Measurements from ENCODE around the gene RERE. TPM values are rescaled to one million over a fixed set of nuclear protein-coding genes. Genes with fewer than 3 reads are reported as not detected.

RERE gene
- total and polyA plus RNA-seq, 5 donors, result 72.4 to 175 (median 161) TPM

GRCh38 chr1:8586438-8586837, 231.0 kb downstream of the RERE start:
- WGBS, result 92% methylated on average over 1 of the region's 1 CpG
- Histone ChIP-seq H3K27me3 (ENCODE audit: control insufficient read depth, insufficient read depth) (no peaks in the 10 kb centered on the region), H3K9me3 (ENCODE audit: control insufficient read depth, low read length) (no peaks in the 10 kb centered on the region), H3K27ac (ENCODE audit: low read length) (no peak overlapping the region), H3K4me3 (ENCODE audit: low read length) (no peak overlapping the region), H3K4me1 (ENCODE audit: control insufficient read depth, insufficient read depth, low read length) (no peaks in the 10 kb centered on the region)
- intact Hi-C loops (cut with DNase I), result no loop called here
- no peak for ATAC-seq
- no peak for DNase-seq

- no peak overlapping the region for H3K27ac ChIP-seq (ENCODE audit: low read length)
- H3K4me1 ChIP-seq (ENCODE audit: control insufficient read depth, insufficient read depth, low read length), result no peaks in the 10 kb centered on the region
- no peak for ATAC-seq
- no peaks in the 10 kb centered on the region for H3K9me3 ChIP-seq (ENCODE audit: control insufficient read depth, low read length)
- intact Hi-C loops (cut with DNase I), result no loop called here
- no peaks in the 10 kb centered on the region for H3K27me3 ChIP-seq (ENCODE audit: control insufficient read depth, insufficient read depth)
- H3K4me3 ChIP-seq (ENCODE audit: low read length), result no peak overlapping the region
- no peak for DNase-seq
- WGBS, result 77% methylated on average over 3 of the region's 3 CpGs
These were observed 233.1 kb downstream of the RERE start for GRCh38 chr1:8584316-8584715.

GRCh38 chr1:8583031-8583430, 234.4 kb downstream of the RERE start:
- Histone ChIP-seq H3K9me3 (ENCODE audit: control insufficient read depth, low read length) (no peaks in the 10 kb centered on the region), H3K27me3 (ENCODE audit: control insufficient read depth, insufficient read depth) (no peaks in the 10 kb centered on the region), H3K27ac (ENCODE audit: low read length) (no peak overlapping the region), H3K4me1 (ENCODE audit: control insufficient read depth, insufficient read depth, low read length) (no peaks in the 10 kb centered on the region), H3K4me3 (ENCODE audit: low read length) (no peak overlapping the region)
- ATAC-seq (no peak), DNase-seq (no peak)
- WGBS, result 93% methylated on average over 3 of the region's 3 CpGs
- intact Hi-C loops (cut with DNase I), result no loop called here

- ATAC-seq, result peak; percentile 61 to 78
- WGBS, result 43% methylated on average over 4 of the region's 4 CpGs
- Histone ChIP-seq H3K4me3 (ENCODE audit: low read length) (no peak overlapping the region), H3K27me3 (ENCODE audit: control insufficient read depth, insufficient read depth) (no peaks in the 10 kb centered on the region), H3K4me1 (ENCODE audit: control insufficient read depth, insufficient read depth, low read length) (no peaks in the 10 kb centered on the region), H3K27ac (ENCODE audit: low read length) (no peak overlapping the region), H3K9me3 (ENCODE audit: control insufficient read depth, low read length) (no peaks in the 10 kb centered on the region)
- no peak for DNase-seq
- intact Hi-C loops (cut with DNase I), result no loop called here
These were observed 236.9 kb downstream of the RERE start for GRCh38 chr1:8580566-8580965.

GRCh38 chr1:8578936-8579335, 238.5 kb downstream of the RERE start:
- Histone ChIP-seq H3K27me3 (ENCODE audit: control insufficient read depth, insufficient read depth) (no peaks in the 10 kb centered on the region), H3K27ac (ENCODE audit: low read length) (no peak overlapping the region), H3K9me3 (ENCODE audit: control insufficient read depth, low read length) (no peaks in the 10 kb centered on the region), H3K4me3 (ENCODE audit: low read length) (no peak overlapping the region), H3K4me1 (ENCODE audit: control insufficient read depth, insufficient read depth, low read length) (no peaks in the 10 kb centered on the region)
- intact Hi-C loops (cut with DNase I), result no loop called here
- WGBS, result 81% methylated on average over 5 of the region's 5 CpGs
- DNase-seq (no peak), ATAC-seq (no peak)

- intact Hi-C loops (cut with DNase I), result no loop called here
These were observed 239.1 kb downstream of the RERE start for GRCh38 chr1:8578132-8578877.

GRCh38 chr1:8574985-8575384, 242.5 kb downstream of the RERE start:
- ATAC-seq (no peak), DNase-seq (no peak)
- Histone ChIP-seq H3K9me3 (ENCODE audit: control insufficient read depth, low read length) (no peaks in the 10 kb centered on the region), H3K27me3 (ENCODE audit: control insufficient read depth, insufficient read depth) (no peaks in the 10 kb centered on the region), H3K4me1 (ENCODE audit: control insufficient read depth, insufficient read depth, low read length) (peaks cover 4% of the 10 kb centered on the region), H3K27ac (ENCODE audit: low read length) (no peak overlapping the region), H3K4me3 (ENCODE audit: low read length) (no peak overlapping the region)
- 95% methylated on average over 5 of the region's 5 CpGs for whole genome bisulfite sequencing
- intact Hi-C loops (cut with DNase I), result no loop called here

More at GRCh38 chr1:8578132-8578877, 239.1 kb downstream of the RERE start:
- H3K4me1 ChIP-seq (ENCODE audit: control insufficient read depth, insufficient read depth, low read length), result no peaks in the 10 kb centered on the region
- H3K4me3 ChIP-seq (ENCODE audit: low read length), result no peak overlapping the region
- DNase-seq (no peak), ATAC-seq (no peak)
- no peaks in the 10 kb centered on the region for H3K9me3 ChIP-seq (ENCODE audit: control insufficient read depth, low read length)
- H3K27me3 ChIP-seq (ENCODE audit: control insufficient read depth, insufficient read depth), result no peaks in the 10 kb centered on the region
- no peak overlapping the region for H3K27ac ChIP-seq (ENCODE audit: low read length)
- 82% methylated on average over 2 of the region's 2 CpGs for WGBS

GRCh38 chr1:8572106-8572505, 245.3 kb downstream of the RERE start:
- peak; percentile 22 to 36 for ATAC-seq
- no peaks in the 10 kb centered on the region for H3K27me3 ChIP-seq (ENCODE audit: control insufficient read depth, insufficient read depth)
- intact Hi-C loops (cut with DNase I), result no loop called here
- no peak overlapping the region for H3K27ac ChIP-seq (ENCODE audit: low read length)
- peaks cover 4% of the 10 kb centered on the region for H3K4me1 ChIP-seq (ENCODE audit: control insufficient read depth, insufficient read depth, low read length)
- no peak overlapping the region for H3K4me3 ChIP-seq (ENCODE audit: low read length)
- H3K9me3 ChIP-seq (ENCODE audit: control insufficient read depth, low read length), result no peaks in the 10 kb centered on the region
- WGBS, result 59% methylated on average over 1 of the region's 1 CpG
- no peak for DNase-seq

GRCh38 chr1:8571200-8571984, 246.0 kb downstream of the RERE start:
- 17% methylated on average over 5 of the region's 5 CpGs for WGBS

GRCh38 chr1:8570465-8570864, 247.0 kb downstream of the RERE start:
- intact Hi-C loops (cut with DNase I), result no loop called here
- ATAC-seq (no peak), DNase-seq (no peak)
- H3K4me3 ChIP-seq (ENCODE audit: low read length), result no peak overlapping the region
- H3K9me3 ChIP-seq (ENCODE audit: control insufficient read depth, low read length), result no peaks in the 10 kb centered on the region
- 47% methylated on average over 3 of the region's 3 CpGs for WGBS
- no peaks in the 10 kb centered on the region for H3K27me3 ChIP-seq (ENCODE audit: control insufficient read depth, insufficient read depth)
- H3K27ac ChIP-seq (ENCODE audit: low read length), result no peak overlapping the region
- peaks cover 4% of the 10 kb centered on the region for H3K4me1 ChIP-seq (ENCODE audit: control insufficient read depth, insufficient read depth, low read length)

More at GRCh38 chr1:8571200-8571984, 246.0 kb downstream of the RERE start:
- Histone ChIP-seq H3K27me3 (ENCODE audit: control insufficient read depth, insufficient read depth) (no peaks in the 10 kb centered on the region), H3K27ac (ENCODE audit: low read length) (peak overlapping the region; percentile 33), H3K9me3 (ENCODE audit: control insufficient read depth, low read length) (no peaks in the 10 kb centered on the region), H3K4me3 (ENCODE audit: low read length) (peak overlapping the region; percentile 10), H3K4me1 (ENCODE audit: control insufficient read depth, insufficient read depth, low read length) (peaks cover 4% of the 10 kb centered on the region)
- no peak for DNase-seq
- intact Hi-C loops (cut with DNase I), result no loop called here
- peak; percentile 62 to 75 for ATAC-seq

GRCh38 chr1:8569242-8569641, 248.2 kb downstream of the RERE start:
- ATAC-seq (no peak), DNase-seq (no peak)
- Histone ChIP-seq H3K9me3 (ENCODE audit: control insufficient read depth, low read length) (no peaks in the 10 kb centered on the region), H3K4me3 (ENCODE audit: low read length) (no peak overlapping the region), H3K27ac (ENCODE audit: low read length) (no peak overlapping the region), H3K4me1 (ENCODE audit: control insufficient read depth, insufficient read depth, low read length) (peaks cover 4% of the 10 kb centered on the region), H3K27me3 (ENCODE audit: control insufficient read depth, insufficient read depth) (no peaks in the 10 kb centered on the region)
- over 99% methylated on average over 4 of the region's 4 CpGs for WGBS
- intact Hi-C loops (cut with DNase I), result loop anchor here in 3 of 4 donors (10.0 kb wide), 3 partner anchors 106 to 276 kb away; no protein-coding TSS in a partner anchor

Data from right cardiac atrium (tissue), 5 donors.